Measurements from ENCODE around the gene MRPS23. TPM values are rescaled to one million over a fixed set of nuclear protein-coding genes. Genes with fewer than 3 reads are reported as not detected.

The MRPS23 gene
- total and polyA plus RNA-seq, 2 of the 13 experiments (the other 11 are each of a cell fraction or from before 2014, with no cell fraction given), result 63.2 to 181 TPM

GRCh38 chr17:57803021-57803420, 46.8 kb downstream of the MRPS23 start:
- Histone ChIP-seq H3K4me3 (replicated peaks in 1 of 3; ENCODE audit: insufficient read depth in 1 of 3, low read depth in 2 of 3, low read length in 3 of 3) (no peak overlapping the region), H3K4me2 (ENCODE audit: low read depth, low read length) (no peak overlapping the region), H3K27me3 (ENCODE audit: control insufficient read depth in 1 of 2, insufficient read depth in 2 of 2, low read length in 2 of 2) (peaks cover 2 to 10% of the 10 kb centered on the region in 2 experiments; a peak in 3 of 5 replicates), H3K9me3 (ENCODE audit: low read length) (peaks cover 10% of the 10 kb centered on the region), H3K9ac (ENCODE audit: insufficient read depth, low read depth, low read length) (no peak overlapping the region), H3K27ac (ENCODE audit: extremely low read length, insufficient read depth, low read length) (no peak overlapping the region), H3K79me2 (ENCODE audit: insufficient read depth, low read length) (no peaks in the 10 kb centered on the region), H3K4me1 (ENCODE audit: insufficient read depth, low read length) (no peaks in the 10 kb centered on the region), H2AFZ (ENCODE audit: low read length) (no peak overlapping the region), H4K20me1 (ENCODE audit: insufficient read depth, low read length) (no peaks in the 10 kb centered on the region), H3K36me3 (replicated peaks in 1 of 2; ENCODE audit: control insufficient read depth in 1 of 2, insufficient read depth in 2 of 2, low read length in 2 of 2) (no peaks in the 10 kb centered on the region)
- intact Hi-C loops (cut with micrococcal nuclease; ENCODE audit: unreplicated experiment), result no loop called here
- DNase-seq (ENCODE audit: low spot score) (no peak), FAIRE-seq (no peak), ATAC-seq (no peak)
- in situ Hi-C loops (cut with HindIII; ENCODE audit: extremely low pct_ligation_motif_present, low pct_unique_long_range_greater_than_20kb), result no loop called here
- TF ChIP-seq ZNF577 (CRISPR knock-in tag; IDR thresholded peaks at IDR 0.05; ENCODE audit: borderline replicate concordance, low read depth), result no peak
- no peak for TF ChIP-seq ZNF782 (CRISPR knock-in tag; IDR thresholded peaks at IDR 0.05; ENCODE audit: borderline replicate concordance)
- no peak for TF ChIP-seq POLR2AphosphoS2 (IDR thresholded peaks at IDR 0.05; ENCODE audit: low read depth, low read length)
- peak; percentile 14; the same call in 1 of the 2 replicates for TF ChIP-seq RFX1 (IDR thresholded peaks at IDR 0.05)
- no peak for TF ChIP-seq ZNF776 (CRISPR knock-in tag; IDR thresholded peaks at IDR 0.05)
- WGBS (ENCODE audit: low lambda C conversion rate), result 0% methylated on average over 4 of the region's 4 CpGs
- BruUV-seq (replicated peaks), result no TSS peak
- ChIA-PET CTCF (ENCODE audit: low intra/inter-chr PET ratio, low total read pairs) (no interaction called here), POLR2A (no interaction called here)

GRCh38 chr17:57801044-57801711, 48.7 kb downstream of the MRPS23 start:
- POLR2A ChIA-PET, result no interaction called here
- Histone ChIP-seq H3K27me3 (ENCODE audit: control insufficient read depth in 1 of 2, insufficient read depth in 2 of 2, low read length in 2 of 2) (0 out of 5 replicates have a peak, but pooled peaks cover 0 to 2% of the 10 kb centered on the region in 2 experiments), H3K9me3 (ENCODE audit: low read length) (peaks cover 10% of the 10 kb centered on the region), H3K4me3 (replicated peaks in 1 of 3; ENCODE audit: insufficient read depth in 1 of 3, low read depth in 2 of 3, low read length in 3 of 3) (no peak overlapping the region), H3K27ac (ENCODE audit: extremely low read length, insufficient read depth, low read length) (no peak overlapping the region), H3K4me1 (ENCODE audit: insufficient read depth, low read length) (no peaks in the 10 kb centered on the region), H3K79me2 (ENCODE audit: insufficient read depth, low read length) (no peaks in the 10 kb centered on the region), H3K9ac (ENCODE audit: insufficient read depth, low read depth, low read length) (no peak overlapping the region), H2AFZ (ENCODE audit: low read length) (no peak overlapping the region), H3K4me2 (ENCODE audit: low read depth, low read length) (no peak overlapping the region), H3K36me3 (replicated peaks in 1 of 2; ENCODE audit: control insufficient read depth in 1 of 2, insufficient read depth in 2 of 2, low read length in 2 of 2) (no peaks in the 10 kb centered on the region), H4K20me1 (ENCODE audit: insufficient read depth, low read length) (no peaks in the 10 kb centered on the region)
- ATAC-seq, result no peak
- CTCF ChIA-PET (ENCODE audit: low intra/inter-chr PET ratio, low total read pairs), result no interaction called here
- FAIRE-seq, result no peak
- WGBS (ENCODE audit: low lambda C conversion rate), result 2% methylated on average over 3 of the region's 3 CpGs
- DNase-seq (ENCODE audit: low spot score), result no peak
- TF ChIP-seq KDM5B (CRISPR knock-in tag; IDR thresholded peaks at IDR 0.05; ENCODE audit: borderline replicate concordance), result no peak
- TF ChIP-seq SETDB1 (CRISPR knock-in tag; IDR thresholded peaks at IDR 0.05; ENCODE audit: borderline replicate concordance), result peak; percentile 47; the same call in 1 of the 2 replicates
- peak; percentile 100 for TF ChIP-seq ZNF841 (CRISPR knock-in tag; IDR thresholded peaks at IDR 0.05; ENCODE audit: borderline replicate concordance)
- no TSS peak for BruUV-seq (replicated peaks)
- in situ Hi-C loops (cut with HindIII; ENCODE audit: extremely low pct_ligation_motif_present, low pct_unique_long_range_greater_than_20kb), result no loop called here
- intact Hi-C loops (cut with micrococcal nuclease; ENCODE audit: unreplicated experiment), result no loop called here

Data from HepG2 (cell line).